Measurements from ENCODE around the gene THSD7B. TPM values are rescaled to one million over a fixed set of nuclear protein-coding genes. Genes with fewer than 3 reads are reported as not detected.

The THSD7B gene
- total RNA-seq, 5 donors from 2014 or later (not counting 1 experiment from before 2014, with no cell fraction given): not detected

DNA sequence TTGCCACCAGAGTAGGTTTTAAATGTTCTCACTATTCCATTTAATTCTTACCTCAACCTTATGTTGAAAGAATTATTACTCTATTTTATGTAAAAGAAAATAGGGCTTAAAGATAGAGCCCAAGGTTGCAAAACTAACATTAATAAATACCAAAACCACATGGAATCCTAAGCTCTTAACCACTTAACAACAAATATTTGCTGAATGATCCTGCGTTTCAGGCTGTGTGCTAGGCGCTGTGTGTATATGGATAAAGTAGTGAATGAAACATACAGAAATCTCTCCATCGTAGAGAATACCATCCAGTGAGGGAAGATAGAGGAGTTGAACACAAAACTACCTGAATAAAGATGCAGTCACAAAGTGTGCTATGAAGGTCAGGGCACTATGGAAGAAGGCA is 485.1 kb downstream of the THSD7B start:
- POLR2A ChIA-PET: no interaction called here
- Histone ChIP-seq H3K4me1 (ENCODE audit: control insufficient read depth in 1 of 2, extremely low read depth in 1 of 2, insufficient read depth in 2 of 2, low read length in 2 of 2) (no peaks in the 10 kb centered on the region), H3K9me3 (no peaks in the 10 kb centered on the region), H3K27ac (ENCODE audit: low read length) (no peak overlapping the region), H3K27me3 (replicated peaks in 1 of 2; ENCODE audit: control insufficient read depth in 2 of 2, extremely low read depth in 1 of 2, insufficient read depth in 2 of 2, low read length in 1 of 2) (no peaks in the 10 kb centered on the region), H3K36me3 (ENCODE audit: control insufficient read depth in 2 of 2, extremely low read depth in 1 of 2, insufficient read depth in 1 of 2, low read length in 1 of 2) (no peaks in the 10 kb centered on the region), H3K4me3 (ENCODE audit: control insufficient read depth in 1 of 2, extremely low read depth in 1 of 2, low read length in 1 of 2) (no peak overlapping the region)
- Mint-ChIP-seq H3K9me3 (no peaks in the 10 kb centered on the region), H3K4me1 (no peaks in the 10 kb centered on the region), H3K27ac (no peak overlapping the region), H3K27me3 (no peaks in the 10 kb centered on the region), H3K36me3 (no peaks in the 10 kb centered on the region), H3K4me3 (no peak overlapping the region)
- WGBS (ENCODE audit: insufficient coverage): no CpG with 5 or more reads among the region's 3 CpGs
- DNase-seq: no peak
- no peak for ATAC-seq (replicated peaks in 1 of 4)
- CTCF ChIA-PET: interaction anchor here in 1 of 2 donors (0.5 kb wide), 1 partner anchor 12 kb away, joined by 3 read pairs; no protein-coding TSS in a partner anchor

DNA sequence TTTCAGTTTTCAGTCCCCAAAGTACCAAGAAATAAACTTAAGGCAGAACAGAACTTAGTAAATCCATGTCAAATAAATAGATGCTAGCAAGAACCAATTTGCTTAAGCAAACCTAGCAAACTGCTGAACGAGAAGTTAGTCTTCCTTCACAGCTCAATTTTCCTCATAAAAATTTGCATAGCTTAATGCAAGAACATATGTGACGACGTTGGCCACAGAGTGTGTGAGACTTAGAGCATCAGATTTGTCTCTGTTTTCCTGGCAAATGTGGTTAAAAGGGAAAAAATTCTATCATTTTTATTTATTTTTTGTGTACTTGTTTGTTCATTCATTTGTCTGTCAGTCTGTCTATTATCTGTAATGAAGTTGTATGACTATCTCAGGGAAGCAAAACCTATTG is 485.7 kb downstream of the THSD7B start:
- WGBS (ENCODE audit: insufficient coverage): no CpG with 5 or more reads among the region's 3 CpGs
- H3K9me3 Mint-ChIP-seq: no peaks in the 10 kb centered on the region
- no peaks in the 10 kb centered on the region for H3K9me3 ChIP-seq
- H3K4me1 ChIP-seq (ENCODE audit: control insufficient read depth in 1 of 2, extremely low read depth in 1 of 2, insufficient read depth in 2 of 2, low read length in 2 of 2): no peaks in the 10 kb centered on the region
- no peak for ATAC-seq (replicated peaks in 1 of 4)
- no peak overlapping the region for H3K27ac ChIP-seq (ENCODE audit: low read length)
- H3K4me1 Mint-ChIP-seq: no peaks in the 10 kb centered on the region
- POLR2A ChIA-PET: no interaction called here
- no peak overlapping the region for H3K4me3 ChIP-seq (ENCODE audit: control insufficient read depth in 1 of 2, extremely low read depth in 1 of 2, low read length in 1 of 2)
- no peaks in the 10 kb centered on the region for H3K36me3 Mint-ChIP-seq
- H3K27me3 Mint-ChIP-seq: no peaks in the 10 kb centered on the region
- no peak overlapping the region for H3K4me3 Mint-ChIP-seq
- no peak for DNase-seq
- no peaks in the 10 kb centered on the region for H3K27me3 ChIP-seq (replicated peaks in 1 of 2; ENCODE audit: control insufficient read depth in 2 of 2, extremely low read depth in 1 of 2, insufficient read depth in 2 of 2, low read length in 1 of 2)
- CTCF ChIA-PET: no interaction called here
- H3K36me3 ChIP-seq (ENCODE audit: control insufficient read depth in 2 of 2, extremely low read depth in 1 of 2, insufficient read depth in 1 of 2, low read length in 1 of 2): no peaks in the 10 kb centered on the region
- no peak overlapping the region for H3K27ac Mint-ChIP-seq

- ChIA-PET POLR2A (no interaction called here), CTCF (interaction anchor here in 1 of 2 donors (0.7 kb wide), 1 partner anchor 1668 kb away, joined by 7 read pairs; no protein-coding TSS in a partner anchor)
- no peak overlapping the region for H3K4me3 Mint-ChIP-seq
- Histone ChIP-seq H3K27ac (ENCODE audit: low read length) (no peak overlapping the region), H3K4me1 (ENCODE audit: control insufficient read depth in 1 of 2, extremely low read depth in 1 of 2, insufficient read depth in 2 of 2, low read length in 2 of 2) (no peaks in the 10 kb centered on the region), H3K9me3 (no peaks in the 10 kb centered on the region), H3K27me3 (replicated peaks in 1 of 2; ENCODE audit: control insufficient read depth in 2 of 2, extremely low read depth in 1 of 2, insufficient read depth in 2 of 2, low read length in 1 of 2) (no peaks in the 10 kb centered on the region), H3K4me3 (ENCODE audit: control insufficient read depth in 1 of 2, extremely low read depth in 1 of 2, low read length in 1 of 2) (no peak overlapping the region), H3K36me3 (ENCODE audit: control insufficient read depth in 2 of 2, extremely low read depth in 1 of 2, insufficient read depth in 1 of 2, low read length in 1 of 2) (no peaks in the 10 kb centered on the region)
- H3K4me1 Mint-ChIP-seq: no peaks in the 10 kb centered on the region
- DNase-seq (no peak), ATAC-seq (replicated peaks in 1 of 4) (no peak)
- H3K36me3 Mint-ChIP-seq: no peaks in the 10 kb centered on the region
- H3K9me3 Mint-ChIP-seq: no peaks in the 10 kb centered on the region
- no peak overlapping the region for H3K27ac Mint-ChIP-seq
- no peaks in the 10 kb centered on the region for H3K27me3 Mint-ChIP-seq
These were observed 487.6 kb downstream of the THSD7B start for GRCh38 chr2:137252934-137253333.

GRCh38 chr2:137254052-137254451 is 488.7 kb downstream of the THSD7B start:
- CTCF ChIA-PET: no interaction called here
- Mint-ChIP-seq H3K36me3 (no peaks in the 10 kb centered on the region), H3K27me3 (no peaks in the 10 kb centered on the region), H3K27ac (no peak overlapping the region), H3K4me1 (no peaks in the 10 kb centered on the region), H3K9me3 (peaks cover 0 to 3% (median 0%) of the 10 kb centered on the region in 3 donors), H3K4me3 (no peak overlapping the region)
- Histone ChIP-seq H3K4me3 (ENCODE audit: control insufficient read depth in 1 of 2, extremely low read depth in 1 of 2, low read length in 1 of 2) (no peak overlapping the region), H3K27me3 (replicated peaks in 1 of 2; ENCODE audit: control insufficient read depth in 2 of 2, extremely low read depth in 1 of 2, insufficient read depth in 2 of 2, low read length in 1 of 2) (no peaks in the 10 kb centered on the region), H3K36me3 (ENCODE audit: control insufficient read depth in 2 of 2, extremely low read depth in 1 of 2, insufficient read depth in 1 of 2, low read length in 1 of 2) (no peaks in the 10 kb centered on the region), H3K9me3 (no peaks in the 10 kb centered on the region), H3K4me1 (ENCODE audit: control insufficient read depth in 1 of 2, extremely low read depth in 1 of 2, insufficient read depth in 2 of 2, low read length in 2 of 2) (no peaks in the 10 kb centered on the region), H3K27ac (ENCODE audit: low read length) (no peak overlapping the region)
- WGBS (ENCODE audit: insufficient coverage): no CpG with 5 or more reads among the region's 1 CpG
- no peak for ATAC-seq (replicated peaks in 1 of 4)
- DNase-seq: no peak
- POLR2A ChIA-PET: no interaction called here

DNA sequence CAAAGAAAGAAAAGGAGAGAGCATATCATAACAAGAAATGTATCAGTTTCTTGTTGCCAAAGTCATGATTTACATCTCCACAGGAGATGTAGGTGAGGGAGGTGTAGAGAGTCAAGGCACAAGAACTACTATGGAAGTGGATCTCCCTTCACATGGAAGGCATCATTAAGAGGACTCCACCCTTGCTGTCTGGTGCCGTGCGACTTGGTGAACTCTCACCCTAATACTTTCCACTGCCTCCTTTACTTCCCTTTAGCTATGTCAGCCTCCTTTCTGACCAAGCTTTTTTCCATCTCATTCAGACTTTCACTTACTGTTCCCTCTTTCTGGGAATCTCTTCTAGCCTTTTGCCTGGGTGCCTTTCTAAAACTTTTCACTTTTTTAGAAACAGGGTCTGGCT is 490.0 kb downstream of the THSD7B start:
- Mint-ChIP-seq H3K4me3 (no peak overlapping the region), H3K4me1 (no peaks in the 10 kb centered on the region), H3K36me3 (no peaks in the 10 kb centered on the region), H3K27me3 (no peaks in the 10 kb centered on the region), H3K27ac (no peak overlapping the region), H3K9me3 (peaks cover 0 to 3% (median 0%) of the 10 kb centered on the region in 3 donors)
- ChIA-PET CTCF (no interaction called here), POLR2A (no interaction called here)
- H3K9me3 ChIP-seq: no peaks in the 10 kb centered on the region
- no peak overlapping the region for H3K27ac ChIP-seq (ENCODE audit: low read length)
- ATAC-seq (replicated peaks in 1 of 4) (no peak), DNase-seq (no peak)
- no peaks in the 10 kb centered on the region for H3K4me1 ChIP-seq (ENCODE audit: control insufficient read depth in 1 of 2, extremely low read depth in 1 of 2, insufficient read depth in 2 of 2, low read length in 2 of 2)
- H3K4me3 ChIP-seq (ENCODE audit: control insufficient read depth in 1 of 2, extremely low read depth in 1 of 2, low read length in 1 of 2): no peak overlapping the region
- H3K27me3 ChIP-seq (replicated peaks in 1 of 2; ENCODE audit: control insufficient read depth in 2 of 2, extremely low read depth in 1 of 2, insufficient read depth in 2 of 2, low read length in 1 of 2): no peaks in the 10 kb centered on the region
- WGBS (ENCODE audit: insufficient coverage): 94% methylated on average over 2 of the region's 2 CpGs
- no peaks in the 10 kb centered on the region for H3K36me3 ChIP-seq (ENCODE audit: control insufficient read depth in 2 of 2, extremely low read depth in 1 of 2, insufficient read depth in 1 of 2, low read length in 1 of 2)

DNA sequence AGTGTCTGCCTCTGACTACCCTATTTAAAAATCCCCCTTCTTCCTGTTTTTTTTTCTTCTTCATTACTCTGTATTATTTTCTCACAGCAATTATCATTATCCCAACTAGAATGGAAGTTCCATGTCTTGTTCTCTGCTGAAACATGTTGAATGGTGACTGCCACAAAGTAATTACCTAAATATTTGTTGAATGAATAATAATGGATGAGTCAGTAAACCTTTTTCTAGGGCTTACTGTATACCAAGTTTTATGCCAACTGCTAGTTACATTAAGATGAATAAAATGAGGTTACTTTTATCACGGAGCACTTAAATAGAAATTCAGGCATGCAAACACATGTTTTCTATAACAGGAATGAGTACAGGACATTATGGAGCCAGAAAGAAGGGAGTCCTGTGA is 490.6 kb downstream of the THSD7B start:
- CTCF ChIA-PET: no interaction called here
- Histone ChIP-seq H3K27me3 (replicated peaks in 1 of 2; ENCODE audit: control insufficient read depth in 2 of 2, extremely low read depth in 1 of 2, insufficient read depth in 2 of 2, low read length in 1 of 2) (no peaks in the 10 kb centered on the region), H3K4me1 (ENCODE audit: control insufficient read depth in 1 of 2, extremely low read depth in 1 of 2, insufficient read depth in 2 of 2, low read length in 2 of 2) (no peaks in the 10 kb centered on the region), H3K27ac (ENCODE audit: low read length) (no peak overlapping the region), H3K36me3 (ENCODE audit: control insufficient read depth in 2 of 2, extremely low read depth in 1 of 2, insufficient read depth in 1 of 2, low read length in 1 of 2) (no peaks in the 10 kb centered on the region), H3K4me3 (ENCODE audit: control insufficient read depth in 1 of 2, extremely low read depth in 1 of 2, low read length in 1 of 2) (no peak overlapping the region), H3K9me3 (no peaks in the 10 kb centered on the region)
- Mint-ChIP-seq H3K27me3 (no peaks in the 10 kb centered on the region), H3K36me3 (no peaks in the 10 kb centered on the region), H3K9me3 (peaks cover 0 to 3% (median 0%) of the 10 kb centered on the region in 3 donors), H3K4me1 (no peaks in the 10 kb centered on the region), H3K4me3 (no peak overlapping the region), H3K27ac (no peak overlapping the region)
- WGBS (ENCODE audit: insufficient coverage): no CpG with 5 or more reads among the region's 1 CpG
- DNase-seq (no peak), ATAC-seq (replicated peaks in 1 of 4) (no peak)
- POLR2A ChIA-PET: no interaction called here

- no peak for ATAC-seq (replicated peaks in 1 of 4)
- Histone ChIP-seq H3K4me1 (ENCODE audit: control insufficient read depth in 1 of 2, extremely low read depth in 1 of 2, insufficient read depth in 2 of 2, low read length in 2 of 2) (no peaks in the 10 kb centered on the region), H3K27ac (ENCODE audit: low read length) (no peak overlapping the region), H3K27me3 (replicated peaks in 1 of 2; ENCODE audit: control insufficient read depth in 2 of 2, extremely low read depth in 1 of 2, insufficient read depth in 2 of 2, low read length in 1 of 2) (no peaks in the 10 kb centered on the region), H3K4me3 (ENCODE audit: control insufficient read depth in 1 of 2, extremely low read depth in 1 of 2, low read length in 1 of 2) (no peak overlapping the region), H3K36me3 (ENCODE audit: control insufficient read depth in 2 of 2, extremely low read depth in 1 of 2, insufficient read depth in 1 of 2, low read length in 1 of 2) (no peaks in the 10 kb centered on the region), H3K9me3 (no peaks in the 10 kb centered on the region)
- CTCF ChIA-PET: interaction anchor here in 1 of 2 donors (0.7 kb wide), 1 partner anchor 12 kb away, joined by 3 read pairs; no protein-coding TSS in a partner anchor
- POLR2A ChIA-PET: no interaction called here
- no peaks in the 10 kb centered on the region for H3K36me3 Mint-ChIP-seq
- H3K27me3 Mint-ChIP-seq: no peaks in the 10 kb centered on the region
- WGBS (ENCODE audit: insufficient coverage): no CpG with 5 or more reads among the region's 3 CpGs
- H3K4me1 Mint-ChIP-seq: no peaks in the 10 kb centered on the region
- no peak overlapping the region for H3K4me3 Mint-ChIP-seq
- H3K27ac Mint-ChIP-seq: no peak overlapping the region
- DNase-seq: no peak
- H3K9me3 Mint-ChIP-seq: peaks cover 0 to 3% (median 0%) of the 10 kb centered on the region in 3 donors
These were observed 496.7 kb downstream of the THSD7B start for GRCh38 chr2:137261881-137262585.
